ENCODE data around the gene MT1F. TPM values are rescaled to one million over a fixed set of nuclear protein-coding genes. Genes with fewer than 3 reads are reported as not detected.
A peak's percentile ranks its signal among the peaks of the same experiment; 100 is the strongest.

The MT1F gene
- total RNA-seq, 1 donor from 2014 or later = not detected

DNA sequence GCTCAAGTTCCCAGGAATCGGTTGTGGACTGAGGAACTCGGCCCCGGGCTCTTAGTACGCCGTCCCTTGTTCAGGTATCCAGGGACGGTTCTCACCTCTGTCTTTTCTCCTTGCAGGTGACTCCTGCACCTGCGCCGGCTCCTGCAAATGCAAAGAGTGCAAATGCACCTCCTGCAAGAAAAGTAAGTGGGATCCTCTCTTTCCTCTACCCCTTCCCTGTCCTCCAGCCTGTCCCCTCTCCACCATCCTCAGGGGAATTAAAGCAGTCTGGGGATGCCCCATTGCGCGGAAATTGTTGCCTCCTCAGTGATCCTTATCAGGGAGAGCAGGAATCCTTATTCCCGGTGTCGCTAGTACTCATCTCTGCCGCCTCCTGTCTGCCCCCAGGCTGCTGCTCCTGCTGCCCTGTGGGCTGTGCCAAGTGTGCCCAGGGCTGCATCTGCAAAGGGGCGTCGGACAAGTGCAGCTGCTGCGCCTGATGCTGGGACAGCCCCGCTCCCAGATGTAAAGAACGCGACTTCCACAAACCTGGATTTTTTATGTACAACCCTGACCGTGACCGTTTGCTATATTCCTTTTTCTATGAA lies 48.8 kb upstream of the MT1F start:
- FAIRE-seq = no peak
- Mint-ChIP-seq H3K4me1 (ENCODE audit: low read depth, unreplicated experiment) (peaks cover 33% of the 10 kb centered on the region), H3K27ac (ENCODE audit: unreplicated experiment) (peak overlapping the region; percentile 95), H3K36me3 (ENCODE audit: low read depth, unreplicated experiment) (no peaks in the 10 kb centered on the region), H3K9me3 (ENCODE audit: unreplicated experiment) (peaks cover 3% of the 10 kb centered on the region), H3K27me3 (ENCODE audit: low read depth, unreplicated experiment) (peaks cover 2% of the 10 kb centered on the region), H3K4me3 (ENCODE audit: unreplicated experiment) (peak overlapping the region; percentile 90)
- Histone ChIP-seq H4K20me1 (ENCODE audit: insufficient read depth, low read length) (peaks cover 5% of the 10 kb centered on the region), H2AFZ (ENCODE audit: low read depth, low read length) (no peak overlapping the region), H3K79me2 (ENCODE audit: insufficient read depth, low read length) (peaks cover 20% of the 10 kb centered on the region), H3K9me3 (ENCODE audit: insufficient read depth, low read depth, low read length) (no peaks in the 10 kb centered on the region), H3K36me3 (ENCODE audit: insufficient read depth, low read length) (no peaks in the 10 kb centered on the region), H3K27ac (ENCODE audit: low read depth, low read length) (peak overlapping the region; percentile 98), H3K4me3 (ENCODE audit: insufficient read depth, low read depth, low read length) (peak overlapping the region; percentile 97), H3K4me1 (ENCODE audit: insufficient read depth, low read length) (peaks cover 62% of the 10 kb centered on the region), H3K9ac (ENCODE audit: low read length) (peak overlapping the region; percentile 92), H3K27me3 (ENCODE audit: insufficient read depth, low read length) (no peaks in the 10 kb centered on the region), H3K4me2 (ENCODE audit: low read length) (peak overlapping the region; percentile 88)
- TF ChIP-seq EZH2 (IDR thresholded peaks at IDR 0.05; ENCODE audit: insufficient read depth, low read length) (no peak), CTCF (IDR thresholded peaks at IDR 0.05; ENCODE audit: insufficient read depth, low read depth, low read length) (no peak)
- no peak for DNase-seq (ENCODE audit: low read depth)

DNA sequence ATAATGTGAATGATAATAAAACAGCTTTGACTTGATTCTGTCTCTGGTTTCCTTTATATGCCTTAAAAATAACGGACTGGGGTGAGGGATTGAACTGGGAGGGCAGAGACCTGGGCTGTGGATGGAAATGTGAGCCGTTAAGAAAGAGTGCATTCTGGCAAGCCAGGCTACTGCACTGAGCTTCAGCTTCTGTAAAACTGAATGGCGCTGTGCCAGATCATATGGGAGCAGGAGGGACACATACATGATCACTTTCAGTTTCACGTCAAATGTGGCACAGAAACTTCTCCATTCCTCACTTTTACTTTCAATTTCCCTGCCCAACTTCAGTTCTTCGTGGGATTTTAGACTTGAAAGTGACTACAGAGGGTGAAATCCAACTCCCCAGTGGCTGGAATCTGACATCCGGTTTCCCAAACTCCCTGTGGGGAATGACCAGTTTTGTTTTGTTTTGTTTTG lies 48.3 kb upstream of the MT1F start:
- peak; percentile 83 for DNase-seq (ENCODE audit: low read depth)
- no peaks in the 10 kb centered on the region for H3K9me3 ChIP-seq (ENCODE audit: insufficient read depth, low read depth, low read length)
- peak overlapping the region; percentile 97 for H3K4me3 ChIP-seq (ENCODE audit: insufficient read depth, low read depth, low read length)
- peaks cover 67% of the 10 kb centered on the region for H3K4me1 ChIP-seq (ENCODE audit: insufficient read depth, low read length)
- H3K36me3 ChIP-seq (ENCODE audit: insufficient read depth, low read length) = no peaks in the 10 kb centered on the region
- H2AFZ ChIP-seq (ENCODE audit: low read depth, low read length) = no peak overlapping the region
- peak overlapping the region; percentile 98 for H3K27ac ChIP-seq (ENCODE audit: low read depth, low read length)
- H3K9ac ChIP-seq (ENCODE audit: low read length) = peak overlapping the region; percentile 92
- Mint-ChIP-seq H3K4me3 (ENCODE audit: unreplicated experiment) (peak overlapping the region; percentile 90), H3K36me3 (ENCODE audit: low read depth, unreplicated experiment) (no peaks in the 10 kb centered on the region), H3K27ac (ENCODE audit: unreplicated experiment) (peak overlapping the region; percentile 95), H3K27me3 (ENCODE audit: low read depth, unreplicated experiment) (peaks cover 2% of the 10 kb centered on the region), H3K9me3 (ENCODE audit: unreplicated experiment) (peaks cover 3% of the 10 kb centered on the region), H3K4me1 (ENCODE audit: low read depth, unreplicated experiment) (peaks cover 35% of the 10 kb centered on the region)
- peaks cover 20% of the 10 kb centered on the region for H3K79me2 ChIP-seq (ENCODE audit: insufficient read depth, low read length)
- H3K27me3 ChIP-seq (ENCODE audit: insufficient read depth, low read length) = no peaks in the 10 kb centered on the region
- no peak for TF ChIP-seq EZH2 (IDR thresholded peaks at IDR 0.05; ENCODE audit: insufficient read depth, low read length)
- no peak for TF ChIP-seq CTCF (IDR thresholded peaks at IDR 0.05; ENCODE audit: insufficient read depth, low read depth, low read length)
- peaks cover 5% of the 10 kb centered on the region for H4K20me1 ChIP-seq (ENCODE audit: insufficient read depth, low read length)
- FAIRE-seq = no peak
- peak overlapping the region; percentile 88 for H3K4me2 ChIP-seq (ENCODE audit: low read length)

DNA sequence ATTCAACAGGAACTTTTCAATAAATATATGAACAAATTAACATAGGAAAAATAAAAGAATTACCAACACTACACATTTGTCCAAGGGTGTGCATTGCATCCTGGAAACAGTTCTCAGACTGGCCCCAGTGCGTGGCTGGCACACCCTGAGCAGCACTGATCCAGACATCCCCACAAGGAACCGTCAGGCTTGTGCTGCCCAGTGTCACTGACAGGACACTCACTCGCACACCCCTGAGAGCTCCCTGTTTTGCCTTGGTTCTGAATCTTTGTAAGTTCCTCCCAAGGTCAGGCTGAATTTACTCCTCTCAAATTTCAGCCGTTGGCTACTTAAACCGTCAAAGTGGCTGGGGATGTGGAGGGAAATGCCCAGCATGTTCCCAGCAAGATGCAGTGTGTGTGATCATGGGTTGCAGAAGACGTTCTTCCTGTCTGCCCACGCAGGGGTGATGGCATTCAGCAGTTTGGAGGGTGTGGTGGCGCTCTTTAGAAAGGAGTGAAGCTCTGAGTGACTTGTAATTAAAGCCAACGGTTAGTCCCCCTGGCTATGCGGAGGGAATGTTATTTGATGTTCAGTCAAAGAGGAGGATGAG lies 47.6 kb upstream of the MT1F start:
- H3K36me3 Mint-ChIP-seq (ENCODE audit: low read depth, unreplicated experiment) = no peaks in the 10 kb centered on the region
- H3K79me2 ChIP-seq (ENCODE audit: insufficient read depth, low read length) = peaks cover 20% of the 10 kb centered on the region
- no peaks in the 10 kb centered on the region for H3K27me3 Mint-ChIP-seq (ENCODE audit: low read depth, unreplicated experiment)
- peaks cover 73% of the 10 kb centered on the region for H3K4me1 ChIP-seq (ENCODE audit: insufficient read depth, low read length)
- no peaks in the 10 kb centered on the region for H3K9me3 ChIP-seq (ENCODE audit: insufficient read depth, low read depth, low read length)
- H3K4me3 ChIP-seq (ENCODE audit: insufficient read depth, low read depth, low read length) = peak overlapping the region; percentile 97
- H4K20me1 ChIP-seq (ENCODE audit: insufficient read depth, low read length) = peaks cover 5% of the 10 kb centered on the region
- H3K36me3 ChIP-seq (ENCODE audit: insufficient read depth, low read length) = no peaks in the 10 kb centered on the region
- FAIRE-seq (no peak), DNase-seq (ENCODE audit: low read depth) (peak; percentile 96)
- H3K9me3 Mint-ChIP-seq (ENCODE audit: unreplicated experiment) = peaks cover 3% of the 10 kb centered on the region
- TF ChIP-seq EZH2 (IDR thresholded peaks at IDR 0.05; ENCODE audit: insufficient read depth, low read length) = no peak
- TF ChIP-seq CTCF (IDR thresholded peaks at IDR 0.05; ENCODE audit: insufficient read depth, low read depth, low read length) = no peak
- no peaks in the 10 kb centered on the region for H3K27me3 ChIP-seq (ENCODE audit: insufficient read depth, low read length)
- H3K4me2 ChIP-seq (ENCODE audit: low read length) = peak overlapping the region; percentile 88
- H3K27ac Mint-ChIP-seq (ENCODE audit: unreplicated experiment) = peak overlapping the region; percentile 95
- H3K4me1 Mint-ChIP-seq (ENCODE audit: low read depth, unreplicated experiment) = peaks cover 37% of the 10 kb centered on the region
- no peak overlapping the region for H2AFZ ChIP-seq (ENCODE audit: low read depth, low read length)
- peak overlapping the region; percentile 90 for H3K4me3 Mint-ChIP-seq (ENCODE audit: unreplicated experiment)
- H3K27ac ChIP-seq (ENCODE audit: low read depth, low read length) = peak overlapping the region; percentile 98
- peak overlapping the region; percentile 92 for H3K9ac ChIP-seq (ENCODE audit: low read length)

All from astrocyte (in vitro differentiated cells and primary cell).